GM23338 (cell line): Measurements from ENCODE around the gene DYSF. TPM values are rescaled to one million over a fixed set of nuclear protein-coding genes. Genes with fewer than 3 reads are reported as not detected.

Experiments
- ATAC-seq: fragments of 200-7000 bp; cut with Tn5 transposase; 3 replicates; pipeline ENCODE4 v1.9.1; 2020
- DNase-seq: peaks from one replicate; pipeline ENCODE4 v3.0.0-alpha.2; 2015; ENCODE audit warnings: low spot score
- H2AFZ ChIP-seq: fragments of 200-600 bp; sonication (generic); 2 replicates; pipeline ENCODE4 v1.8.0; 2016; ENCODE audit warnings: antibody characterized with exemption, mild to moderate bottlenecking, moderate library complexity
- H3F3A ChIP-seq: fragments of 200-600 bp; sonication (generic); replicated peaks from 2 replicates; pipeline ENCODE4 v1.8.0; 2017; ENCODE audit warnings: antibody characterized with exemption, mixed run types, low read depth
- H3K27ac ChIP-seq: fragments of 200-600 bp; sonication (generic); 2 replicates; pipeline ENCODE4 v1.6.1; 2016; ENCODE audit warnings: low read depth
- H3K27me3 ChIP-seq: fragments of 200-600 bp; sonication (generic); 2 replicates; pipeline ENCODE4 v1.8.0; 2016; ENCODE audit warnings: mild to moderate bottlenecking, mixed run types, moderate library complexity; ENCODE audit not compliant: insufficient read depth
- H3K36me3 ChIP-seq: fragments of 200-600 bp; sonication (generic); 2 replicates; pipeline ENCODE4 v1.8.0; 2016; ENCODE audit warnings: mild to moderate bottlenecking; ENCODE audit not compliant: insufficient read depth
- H3K4me1 ChIP-seq: fragments of 200-600 bp; sonication (generic); 2 replicates; pipeline ENCODE4 v1.8.0; 2016; ENCODE audit warnings: mild to moderate bottlenecking, moderate library complexity; ENCODE audit not compliant: insufficient read depth
- H3K4me2 ChIP-seq: fragments of 200-600 bp; sonication (generic); 2 replicates; pipeline ENCODE4 v1.7.1; 2017; ENCODE audit warnings: mixed run types
- H3K4me3 ChIP-seq: fragments of 200-600 bp; sonication (generic); 2 replicates; pipeline ENCODE4 v1.6.1; 2016; ENCODE audit warnings: mixed run types
- H3K79me2 ChIP-seq: fragments of 200-600 bp; sonication (generic); replicated peaks from 2 replicates; pipeline ENCODE4 v1.8.0; 2017; ENCODE audit warnings: mild to moderate bottlenecking; ENCODE audit not compliant: insufficient read depth
- H3K9me2 ChIP-seq: fragments of 200-600 bp; sonication (generic); 2 replicates; pipeline ENCODE4 v1.8.0; 2017; ENCODE audit not compliant: insufficient read depth
- H4K20me1 ChIP-seq: fragments of 200-600 bp; sonication (generic); replicated peaks from 2 replicates; pipeline ENCODE4 v1.8.0; 2017; ENCODE audit warnings: mild to moderate bottlenecking; ENCODE audit not compliant: insufficient read depth
- H3K27ac Mint-ChIP-seq: 2 replicates; pipeline ENCODE4 v1.8.0; 2020; ENCODE audit warnings: inconsistent platforms, mild to moderate bottlenecking, moderate library complexity, mixed read lengths
- H3K27me3 Mint-ChIP-seq: 3 replicates; pipeline ENCODE4 v1.8.0; 2022; ENCODE audit warnings: low read depth, mild to moderate bottlenecking, moderate library complexity, mixed read lengths, inconsistent platforms; ENCODE audit not compliant: insufficient read depth, poor library complexity
- H3K36me3 Mint-ChIP-seq: 3 replicates; pipeline ENCODE4 v1.8.0; 2021; ENCODE audit warnings: low read depth, mild to moderate bottlenecking, inconsistent platforms, moderate library complexity, mixed read lengths
- H3K4me1 Mint-ChIP-seq: 3 replicates; pipeline ENCODE4 v1.8.0; 2020; ENCODE audit warnings: mild to moderate bottlenecking, inconsistent platforms, mixed read lengths
- H3K4me3 Mint-ChIP-seq: 3 replicates; pipeline ENCODE4 v1.8.0; 2021; ENCODE audit warnings: moderate library complexity, mild to moderate bottlenecking, inconsistent platforms, mixed read lengths
- H3K9me3 Mint-ChIP-seq: 3 replicates; pipeline ENCODE4 v1.8.0; 2020; ENCODE audit warnings: moderate library complexity, mild to moderate bottlenecking, inconsistent platforms, mixed read lengths
- CREB1 ChIP-seq: fragments of 250-450 bp; sonication (Bioruptor Pico); IDR thresholded peaks from 2 replicates; pipeline ENCODE4 v1.5.0; 2020; ENCODE audit warnings: low read depth, mild to moderate bottlenecking, moderate library complexity
- EZH2 ChIP-seq: fragments of 200-600 bp; sonication (generic); IDR thresholded peaks from one replicate; pipeline ENCODE4 v1.8.0; 2017; ENCODE audit warnings: antibody characterized with exemption, mild to moderate bottlenecking, low read depth; ENCODE audit not compliant: unreplicated experiment
- EZH2phosphoT487 ChIP-seq: fragments of 200-600 bp; sonication (generic); IDR thresholded peaks from one replicate; pipeline ENCODE4 v1.8.1; 2018; ENCODE audit warnings: antibody characterized with exemption; ENCODE audit not compliant: unreplicated experiment
- JUNB ChIP-seq: IDR thresholded peaks from one replicate; pipeline ENCODE4 v1.6.1; 2016; ENCODE audit warnings: antibody characterized with exemption; ENCODE audit not compliant: unreplicated experiment
- NANOG ChIP-seq: IDR thresholded peaks from 2 replicates; pipeline ENCODE4 v1.6.1; 2016; ENCODE audit warnings: antibody characterized with exemption, borderline replicate concordance
- POLR2AphosphoS5 ChIP-seq: IDR thresholded peaks from 2 replicates; pipeline ENCODE4 v1.6.1; 2016; ENCODE audit warnings: antibody characterized with exemption, low read depth
- STAT1 ChIP-seq: IDR thresholded peaks from one replicate; pipeline ENCODE4 v1.6.1; 2016; ENCODE audit warnings: antibody characterized with exemption; ENCODE audit not compliant: unreplicated experiment
- ZNF114 ChIP-seq: fragments of 250-450 bp; sonication (Bioruptor Pico); IDR thresholded peaks from 2 replicates; pipeline ENCODE4 v1.5.0; 2020; ENCODE audit warnings: mild to moderate bottlenecking, moderate library complexity
- ZNF331 ChIP-seq: fragments of 250-450 bp; sonication (Bioruptor Pico); IDR thresholded peaks from 2 replicates; pipeline ENCODE4 v1.5.0; 2020; ENCODE audit warnings: low read depth, mild to moderate bottlenecking, moderate library complexity
- polyA plus RNA-seq: library from polyadenylated mRNA; unstranded; fragments of >200 nt; fragmentation: Nextera tagmentation; extraction: Ambion mirVana; gene quantifications from 2 replicates; pipeline ENCODE4 v1.2.1, GENCODE V29; 2016
- total RNA-seq: library from RNA; depleted of rRNA; stranded (reverse); fragments of >200 nt; shearing (Covaris generic); gene quantifications from 2 replicates; pipeline ENCODE4 v1.2.3, GENCODE V29; 2014
- TF ChIP-seq, protein P1 (sequence below): IDR thresholded peaks from one replicate; pipeline ENCODE4 v1.6.1; 2018; ENCODE audit warnings: antibody characterized with exemption; ENCODE audit not compliant: unreplicated experiment
- TF ChIP-seq, protein P2 (sequence below), 2 experiments: fragments of 200-600 bp in 1 of 2; sonication (generic) in 1 of 2; conservative IDR thresholded peaks; 2 replicates each; pipeline versions ENCODE4 v1.5.1 to v1.6.1; 2016 to 2017; ENCODE audit warnings: antibody characterized with exemption in 2 of 2, low read depth in 2 of 2, mild to moderate bottlenecking in 2 of 2, moderate library complexity in 1 of 2
- TF ChIP-seq, protein P3 (sequence below): fragments of 250-450 bp; sonication (Bioruptor Pico); IDR thresholded peaks from 2 replicates; pipeline ENCODE4 v1.5.0; 2020; ENCODE audit warnings: mild to moderate bottlenecking, moderate library complexity
- TF ChIP-seq, protein P4 (sequence below): IDR thresholded peaks from 2 replicates; pipeline ENCODE4 v1.6.1; 2016; ENCODE audit warnings: antibody characterized with exemption

Gene DYSF
- total and polyA plus RNA-seq, 2 experiments from 2014 or later, result 7.3 to 21.3 TPM

DNA sequence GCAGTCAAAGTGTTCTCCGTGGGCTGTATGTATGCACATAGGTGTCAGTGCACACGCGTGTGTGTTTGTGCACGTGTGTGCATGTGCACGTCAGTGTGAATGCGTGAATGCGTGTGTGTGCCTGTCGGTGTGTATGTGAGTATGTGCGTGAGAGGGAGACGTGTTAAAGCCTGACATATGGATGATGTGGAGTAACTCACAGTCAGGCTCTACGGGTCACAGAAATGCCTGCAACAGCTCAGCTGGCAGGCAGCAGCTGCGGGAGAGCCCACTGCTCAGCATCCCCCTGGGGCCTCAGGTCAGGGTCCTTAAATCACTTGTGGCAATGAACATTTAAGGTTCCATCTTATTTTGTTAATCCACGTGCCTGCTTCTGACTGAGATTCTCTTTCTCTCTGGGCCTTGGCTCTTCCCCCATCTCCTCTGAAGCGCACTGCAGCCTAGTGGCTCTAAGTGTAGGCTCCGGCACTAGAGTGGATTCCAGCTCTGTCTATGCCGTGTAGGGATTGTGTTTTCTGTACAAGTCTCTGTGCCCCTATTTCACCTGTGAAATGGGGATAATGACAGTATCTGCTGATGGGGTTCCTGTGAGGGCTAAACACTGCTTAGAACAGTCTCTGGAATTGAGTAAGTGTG lies 63.0 kb downstream of the DYSF start:
- no peak for TF ChIP-seq CREB1 (CRISPR knock-in tag)
- TF ChIP-seq JUNB, result no peak
- TF ChIP-seq, protein P1, sequence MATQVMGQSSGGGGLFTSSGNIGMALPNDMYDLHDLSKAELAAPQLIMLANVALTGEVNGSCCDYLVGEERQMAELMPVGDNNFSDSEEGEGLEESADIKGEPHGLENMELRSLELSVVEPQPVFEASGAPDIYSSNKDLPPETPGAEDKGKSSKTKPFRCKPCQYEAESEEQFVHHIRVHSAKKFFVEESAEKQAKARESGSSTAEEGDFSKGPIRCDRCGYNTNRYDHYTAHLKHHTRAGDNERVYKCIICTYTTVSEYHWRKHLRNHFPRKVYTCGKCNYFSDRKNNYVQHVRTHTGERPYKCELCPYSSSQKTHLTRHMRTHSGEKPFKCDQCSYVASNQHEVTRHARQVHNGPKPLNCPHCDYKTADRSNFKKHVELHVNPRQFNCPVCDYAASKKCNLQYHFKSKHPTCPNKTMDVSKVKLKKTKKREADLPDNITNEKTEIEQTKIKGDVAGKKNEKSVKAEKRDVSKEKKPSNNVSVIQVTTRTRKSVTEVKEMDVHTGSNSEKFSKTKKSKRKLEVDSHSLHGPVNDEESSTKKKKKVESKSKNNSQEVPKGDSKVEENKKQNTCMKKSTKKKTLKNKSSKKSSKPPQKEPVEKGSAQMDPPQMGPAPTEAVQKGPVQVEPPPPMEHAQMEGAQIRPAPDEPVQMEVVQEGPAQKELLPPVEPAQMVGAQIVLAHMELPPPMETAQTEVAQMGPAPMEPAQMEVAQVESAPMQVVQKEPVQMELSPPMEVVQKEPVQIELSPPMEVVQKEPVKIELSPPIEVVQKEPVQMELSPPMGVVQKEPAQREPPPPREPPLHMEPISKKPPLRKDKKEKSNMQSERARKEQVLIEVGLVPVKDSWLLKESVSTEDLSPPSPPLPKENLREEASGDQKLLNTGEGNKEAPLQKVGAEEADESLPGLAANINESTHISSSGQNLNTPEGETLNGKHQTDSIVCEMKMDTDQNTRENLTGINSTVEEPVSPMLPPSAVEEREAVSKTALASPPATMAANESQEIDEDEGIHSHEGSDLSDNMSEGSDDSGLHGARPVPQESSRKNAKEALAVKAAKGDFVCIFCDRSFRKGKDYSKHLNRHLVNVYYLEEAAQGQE, result no peak
- TF ChIP-seq, protein P2, sequence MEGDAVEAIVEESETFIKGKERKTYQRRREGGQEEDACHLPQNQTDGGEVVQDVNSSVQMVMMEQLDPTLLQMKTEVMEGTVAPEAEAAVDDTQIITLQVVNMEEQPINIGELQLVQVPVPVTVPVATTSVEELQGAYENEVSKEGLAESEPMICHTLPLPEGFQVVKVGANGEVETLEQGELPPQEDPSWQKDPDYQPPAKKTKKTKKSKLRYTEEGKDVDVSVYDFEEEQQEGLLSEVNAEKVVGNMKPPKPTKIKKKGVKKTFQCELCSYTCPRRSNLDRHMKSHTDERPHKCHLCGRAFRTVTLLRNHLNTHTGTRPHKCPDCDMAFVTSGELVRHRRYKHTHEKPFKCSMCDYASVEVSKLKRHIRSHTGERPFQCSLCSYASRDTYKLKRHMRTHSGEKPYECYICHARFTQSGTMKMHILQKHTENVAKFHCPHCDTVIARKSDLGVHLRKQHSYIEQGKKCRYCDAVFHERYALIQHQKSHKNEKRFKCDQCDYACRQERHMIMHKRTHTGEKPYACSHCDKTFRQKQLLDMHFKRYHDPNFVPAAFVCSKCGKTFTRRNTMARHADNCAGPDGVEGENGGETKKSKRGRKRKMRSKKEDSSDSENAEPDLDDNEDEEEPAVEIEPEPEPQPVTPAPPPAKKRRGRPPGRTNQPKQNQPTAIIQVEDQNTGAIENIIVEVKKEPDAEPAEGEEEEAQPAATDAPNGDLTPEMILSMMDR (conservative IDR thresholded peaks at IDR 0.05; ENCODE audit: low read depth in 2 of 2), result no peak
- no peak for TF ChIP-seq ZNF114 (CRISPR knock-in tag)
- no peak for TF ChIP-seq EZH2
- no peak for TF ChIP-seq EZH2phosphoT487
- TF ChIP-seq ZNF331 (CRISPR knock-in tag), result no peak
- TF ChIP-seq STAT1, result no peak
- TF ChIP-seq, protein P3, sequence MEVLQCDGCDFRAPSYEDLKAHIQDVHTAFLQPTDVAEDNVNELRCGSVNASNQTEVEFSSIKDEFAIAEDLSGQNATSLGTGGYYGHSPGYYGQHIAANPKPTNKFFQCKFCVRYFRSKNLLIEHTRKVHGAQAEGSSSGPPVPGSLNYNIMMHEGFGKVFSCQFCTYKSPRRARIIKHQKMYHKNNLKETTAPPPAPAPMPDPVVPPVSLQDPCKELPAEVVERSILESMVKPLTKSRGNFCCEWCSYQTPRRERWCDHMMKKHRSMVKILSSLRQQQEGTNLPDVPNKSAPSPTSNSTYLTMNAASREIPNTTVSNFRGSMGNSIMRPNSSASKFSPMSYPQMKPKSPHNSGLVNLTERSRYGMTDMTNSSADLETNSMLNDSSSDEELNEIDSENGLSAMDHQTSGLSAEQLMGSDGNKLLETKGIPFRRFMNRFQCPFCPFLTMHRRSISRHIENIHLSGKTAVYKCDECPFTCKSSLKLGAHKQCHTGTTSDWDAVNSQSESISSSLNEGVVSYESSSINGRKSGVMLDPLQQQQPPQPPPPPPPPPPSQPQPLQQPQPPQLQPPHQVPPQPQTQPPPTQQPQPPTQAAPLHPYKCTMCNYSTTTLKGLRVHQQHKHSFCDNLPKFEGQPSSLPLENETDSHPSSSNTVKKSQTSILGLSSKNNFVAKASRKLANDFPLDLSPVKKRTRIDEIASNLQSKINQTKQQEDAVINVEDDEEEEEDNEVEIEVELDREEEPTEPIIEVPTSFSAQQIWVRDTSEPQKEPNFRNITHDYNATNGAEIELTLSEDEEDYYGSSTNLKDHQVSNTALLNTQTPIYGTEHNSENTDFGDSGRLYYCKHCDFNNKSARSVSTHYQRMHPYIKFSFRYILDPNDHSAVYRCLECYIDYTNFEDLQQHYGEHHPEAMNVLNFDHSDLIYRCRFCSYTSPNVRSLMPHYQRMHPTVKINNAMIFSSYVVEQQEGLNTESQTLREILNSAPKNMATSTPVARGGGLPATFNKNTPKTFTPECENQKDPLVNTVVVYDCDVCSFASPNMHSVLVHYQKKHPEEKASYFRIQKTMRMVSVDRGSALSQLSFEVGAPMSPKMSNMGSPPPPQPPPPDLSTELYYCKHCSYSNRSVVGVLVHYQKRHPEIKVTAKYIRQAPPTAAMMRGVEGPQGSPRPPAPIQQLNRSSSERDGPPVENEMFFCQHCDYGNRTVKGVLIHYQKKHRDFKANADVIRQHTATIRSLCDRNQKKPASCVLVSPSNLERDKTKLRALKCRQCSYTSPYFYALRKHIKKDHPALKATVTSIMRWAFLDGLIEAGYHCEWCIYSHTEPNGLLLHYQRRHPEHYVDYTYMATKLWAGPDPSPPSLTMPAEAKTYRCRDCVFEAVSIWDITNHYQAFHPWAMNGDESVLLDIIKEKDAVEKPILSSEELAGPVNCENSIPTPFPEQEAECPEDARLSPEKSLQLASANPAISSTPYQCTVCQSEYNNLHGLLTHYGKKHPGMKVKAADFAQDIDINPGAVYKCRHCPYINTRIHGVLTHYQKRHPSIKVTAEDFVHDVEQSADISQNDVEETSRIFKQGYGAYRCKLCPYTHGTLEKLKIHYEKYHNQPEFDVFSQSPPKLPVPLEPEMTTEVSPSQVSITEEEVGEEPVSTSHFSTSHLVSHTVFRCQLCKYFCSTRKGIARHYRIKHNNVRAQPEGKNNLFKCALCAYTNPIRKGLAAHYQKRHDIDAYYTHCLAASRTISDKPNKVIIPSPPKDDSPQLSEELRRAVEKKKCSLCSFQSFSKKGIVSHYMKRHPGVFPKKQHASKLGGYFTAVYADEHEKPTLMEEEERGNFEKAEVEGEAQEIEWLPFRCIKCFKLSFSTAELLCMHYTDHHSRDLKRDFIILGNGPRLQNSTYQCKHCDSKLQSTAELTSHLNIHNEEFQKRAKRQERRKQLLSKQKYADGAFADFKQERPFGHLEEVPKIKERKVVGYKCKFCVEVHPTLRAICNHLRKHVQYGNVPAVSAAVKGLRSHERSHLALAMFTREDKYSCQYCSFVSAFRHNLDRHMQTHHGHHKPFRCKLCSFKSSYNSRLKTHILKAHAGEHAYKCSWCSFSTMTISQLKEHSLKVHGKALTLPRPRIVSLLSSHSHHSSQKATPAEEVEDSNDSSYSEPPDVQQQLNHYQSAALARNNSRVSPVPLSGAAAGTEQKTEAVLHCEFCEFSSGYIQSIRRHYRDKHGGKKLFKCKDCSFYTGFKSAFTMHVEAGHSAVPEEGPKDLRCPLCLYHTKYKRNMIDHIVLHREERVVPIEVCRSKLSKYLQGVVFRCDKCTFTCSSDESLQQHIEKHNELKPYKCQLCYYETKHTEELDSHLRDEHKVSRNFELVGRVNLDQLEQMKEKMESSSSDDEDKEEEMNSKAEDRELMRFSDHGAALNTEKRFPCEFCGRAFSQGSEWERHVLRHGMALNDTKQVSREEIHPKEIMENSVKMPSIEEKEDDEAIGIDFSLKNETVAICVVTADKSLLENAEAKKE (CRISPR knock-in tag), result no peak
- TF ChIP-seq POLR2AphosphoS5, result no peak
- no peak for TF ChIP-seq NANOG
- TF ChIP-seq, protein P4, sequence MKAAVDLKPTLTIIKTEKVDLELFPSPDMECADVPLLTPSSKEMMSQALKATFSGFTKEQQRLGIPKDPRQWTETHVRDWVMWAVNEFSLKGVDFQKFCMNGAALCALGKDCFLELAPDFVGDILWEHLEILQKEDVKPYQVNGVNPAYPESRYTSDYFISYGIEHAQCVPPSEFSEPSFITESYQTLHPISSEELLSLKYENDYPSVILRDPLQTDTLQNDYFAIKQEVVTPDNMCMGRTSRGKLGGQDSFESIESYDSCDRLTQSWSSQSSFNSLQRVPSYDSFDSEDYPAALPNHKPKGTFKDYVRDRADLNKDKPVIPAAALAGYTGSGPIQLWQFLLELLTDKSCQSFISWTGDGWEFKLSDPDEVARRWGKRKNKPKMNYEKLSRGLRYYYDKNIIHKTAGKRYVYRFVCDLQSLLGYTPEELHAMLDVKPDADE, result no peak

More for the DNA sequence above, 63.0 kb downstream of the DYSF start:
- Histone ChIP-seq H3F3A (no peaks in the 10 kb centered on the region), H4K20me1 (no peaks in the 10 kb centered on the region), H3K36me3 (no peaks in the 10 kb centered on the region), H3K79me2 (no peaks in the 10 kb centered on the region), H3K4me3 (no peak overlapping the region), H3K27ac (no peak overlapping the region), H3K4me2 (no peak overlapping the region), H3K27me3 (no peaks in the 10 kb centered on the region), H3K9me2 (no peaks in the 10 kb centered on the region), H2AFZ (no peak overlapping the region), H3K4me1 (no peaks in the 10 kb centered on the region)
- H3K9me3 Mint-ChIP-seq, result no peaks in the 10 kb centered on the region
- H3K27me3 Mint-ChIP-seq, result peaks cover 4% of the 10 kb centered on the region
- DNase-seq (no peak), ATAC-seq (no peak)
- H3K27ac Mint-ChIP-seq, result no peak overlapping the region
- peaks cover 7% of the 10 kb centered on the region for H3K36me3 Mint-ChIP-seq
- H3K4me1 Mint-ChIP-seq, result no peaks in the 10 kb centered on the region; the same call in 2 of the 3 replicates
- no peak overlapping the region for H3K4me3 Mint-ChIP-seq
